A549 (cell line): ENCODE measurements around the gene UBE2E2.

ENCODE experiments used
- CEBPB ChIP-seq, 2 experiments: fragments of >200 bp in 1 of 2; sonication (Bioruptor Twin) in 1 of 2; formaldehyde crosslinking in 1 of 2; IDR thresholded peaks; 2 replicates each; pipeline ENCODE4 v1.6.1; 2012 to 2016
- CTCF ChIP-seq: fragments of >200 bp; sonication (Bioruptor Twin); formaldehyde crosslinking; IDR thresholded peaks from 3 replicates; pipeline ENCODE4 v1.5.1; 2016
- JUN ChIP-seq, 2 experiments: fragments of >200 bp; sonication (Bioruptor Twin); formaldehyde crosslinking; IDR thresholded peaks; 2 replicates in 1 of 2; 3 replicates in 1 of 2; pipeline ENCODE4 v1.6.1; 2016 to 2017
- MAFK ChIP-seq: fragments of 450-650 bp; IDR thresholded peaks from 2 replicates; pipeline ENCODE4 v1.6.1; 2014; ENCODE audit not compliant: partially characterized antibody
- MAZ ChIP-seq: fragments of 150-350 bp; IDR thresholded peaks from 2 replicates; pipeline ENCODE4 v1.6.1; 2014; ENCODE audit warnings: antibody characterized with exemption, low read depth, low read length, borderline replicate concordance
- NR3C1 ChIP-seq: fragments of >200 bp; sonication (Bioruptor Twin); formaldehyde crosslinking; IDR thresholded peaks from 3 replicates; pipeline ENCODE4 v1.6.1; 2017
- POLR2A ChIP-seq: IDR thresholded peaks from 2 replicates; pipeline ENCODE4 v1.6.1; 2012; ENCODE audit warnings: mild to moderate bottlenecking, low read length
- RAD21 ChIP-seq, 2 experiments: fragments of >200 bp in 1 of 2; sonication (Bioruptor Twin) in 1 of 2; formaldehyde crosslinking in 1 of 2; IDR thresholded peaks in 1 of 2; conservative IDR thresholded peaks in 1 of 2; 2 replicates in 1 of 2; 3 replicates in 1 of 2; pipeline ENCODE4 v1.6.1; 2012 to 2018; ENCODE audit warnings: inconsistent platforms in 1 of 2
- REST ChIP-seq: fragments of 200-600 bp; sonication (generic); IDR thresholded peaks from 2 replicates; pipeline ENCODE4 v1.6.1; 2016; ENCODE audit warnings: antibody characterized with exemption, mild to moderate bottlenecking, moderate library complexity
- RFX5 ChIP-seq: fragments of 450-650 bp; IDR thresholded peaks from 2 replicates; pipeline ENCODE4 v1.7.1; 2014; ENCODE audit warnings: antibody characterized with exemption, mild to moderate bottlenecking, moderate library complexity
- RNF2 ChIP-seq: fragments of 200-600 bp; sonication (generic); IDR thresholded peaks from 2 replicates; pipeline ENCODE4 v1.6.1; 2016; ENCODE audit warnings: low read depth, mild to moderate bottlenecking, antibody characterized with exemption, moderate library complexity, borderline replicate concordance
- SREBF2 ChIP-seq: fragments of 450-650 bp; IDR thresholded peaks from 2 replicates; pipeline ENCODE4 v1.6.1; 2014; ENCODE audit warnings: mild to moderate bottlenecking, moderate library complexity
- USF2 ChIP-seq: fragments of 450-650 bp; IDR thresholded peaks from 2 replicates; pipeline ENCODE4 v1.6.1; 2014; ENCODE audit warnings: antibody characterized with exemption
- ZNF302 ChIP-seq: fragments of 250-450 bp; sonication (Bioruptor Pico); IDR thresholded peaks from 2 replicates; pipeline ENCODE4 v1.9.0; 2021; ENCODE audit warnings: inconsistent platforms, mild to moderate bottlenecking, moderate library complexity

DNA sequence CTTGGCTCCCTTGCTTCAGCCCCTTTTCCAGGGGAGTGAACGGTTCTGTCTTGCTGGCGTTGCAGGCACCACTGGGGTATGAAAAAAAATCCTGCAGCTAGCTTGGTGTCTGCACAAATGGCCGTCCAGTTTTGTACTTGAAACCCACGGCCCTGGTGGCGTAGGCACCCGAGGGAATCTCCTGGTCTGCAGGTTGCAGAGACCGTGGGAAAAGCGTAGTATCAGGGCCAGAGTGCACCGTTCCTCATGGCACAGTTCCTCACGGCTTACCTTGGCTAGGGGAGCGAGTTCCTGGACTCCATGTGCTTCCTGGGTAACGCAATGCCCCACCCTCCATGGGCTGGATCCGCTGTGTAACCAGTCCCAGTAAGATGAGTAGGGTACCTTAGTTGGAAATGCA is 214.9 kb downstream of the UBE2E2 start:
- TF ChIP-seq CTCF (no peak), POLR2A (no peak), USF2 (no peak), RNF2 (no peak), JUN (IDR thresholded peaks at IDR 0.05) (no peak), REST (no peak), NR3C1 (no peak), RFX5 (no peak), CEBPB (IDR thresholded peaks at IDR 0.05) (no peak), ZNF302 (no peak), MAZ (no peak), RAD21 (conservative IDR thresholded peaks at IDR 0.05 in 1 of 2, IDR thresholded peaks at IDR 0.05 in 1 of 2) (no peak), SREBF2 (no peak), MAFK (no peak)
